ENCODE measurements around the gene TOM1L2.
A peak's percentile ranks its signal among the peaks of the same experiment; 100 is the strongest.

Gene TOM1L2

DNA sequence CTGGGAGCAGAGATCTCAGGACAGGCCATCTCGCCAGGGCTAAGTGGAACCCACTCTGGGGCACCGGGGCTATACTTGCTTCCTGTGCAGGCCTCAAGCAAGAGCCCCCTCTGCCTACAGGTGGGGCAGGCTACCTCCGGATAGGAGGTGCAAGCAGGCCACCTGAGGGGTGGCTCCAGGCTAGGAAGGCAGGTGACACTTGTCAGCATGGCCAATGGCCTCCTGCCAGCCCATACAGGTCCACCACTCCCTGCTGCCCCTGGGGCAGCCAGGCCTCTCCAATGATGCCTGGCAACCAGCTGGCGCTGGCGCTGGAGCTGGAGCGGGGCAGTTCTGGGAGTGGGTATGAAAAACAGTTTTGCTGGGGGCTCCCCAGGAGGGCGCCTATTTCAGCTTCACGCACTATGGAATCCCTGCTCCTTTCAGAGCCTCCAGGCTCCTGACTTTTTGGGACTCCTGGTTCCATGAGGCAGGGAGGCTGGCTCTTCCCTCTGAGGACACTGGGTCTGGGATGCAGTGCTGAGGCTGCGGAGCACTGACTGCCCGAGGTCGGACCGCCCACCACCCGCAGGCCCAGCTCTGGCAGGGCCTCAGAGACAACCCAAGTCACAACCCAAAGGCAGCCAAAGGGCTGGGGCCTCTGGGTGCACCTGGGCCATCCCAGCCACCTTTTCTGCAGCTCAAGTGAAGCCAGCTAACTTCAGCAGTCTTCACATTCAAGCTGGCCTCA, 127.0 kb downstream of the TOM1L2 start:
- no peak for DNase-seq

GRCh38 chr17:17844500-17844899, 127.7 kb downstream of the TOM1L2 start:
- DNase-seq = no peak

- DNase-seq = no peak
These were observed 128.1 kb downstream of the TOM1L2 start for GRCh38 chr17:17844079-17844478.

- no peak for DNase-seq
These were observed 129.1 kb downstream of the TOM1L2 start for GRCh38 chr17:17843096-17843495.

GRCh38 chr17:17842111-17842876, 129.9 kb downstream of the TOM1L2 start:
- no peak for DNase-seq

GRCh38 chr17:17841601-17842025, 130.6 kb downstream of the TOM1L2 start:
- no peak for DNase-seq

GRCh38 chr17:17840751-17841591, 131.2 kb downstream of the TOM1L2 start:
- DNase-seq = no peak

DNA sequence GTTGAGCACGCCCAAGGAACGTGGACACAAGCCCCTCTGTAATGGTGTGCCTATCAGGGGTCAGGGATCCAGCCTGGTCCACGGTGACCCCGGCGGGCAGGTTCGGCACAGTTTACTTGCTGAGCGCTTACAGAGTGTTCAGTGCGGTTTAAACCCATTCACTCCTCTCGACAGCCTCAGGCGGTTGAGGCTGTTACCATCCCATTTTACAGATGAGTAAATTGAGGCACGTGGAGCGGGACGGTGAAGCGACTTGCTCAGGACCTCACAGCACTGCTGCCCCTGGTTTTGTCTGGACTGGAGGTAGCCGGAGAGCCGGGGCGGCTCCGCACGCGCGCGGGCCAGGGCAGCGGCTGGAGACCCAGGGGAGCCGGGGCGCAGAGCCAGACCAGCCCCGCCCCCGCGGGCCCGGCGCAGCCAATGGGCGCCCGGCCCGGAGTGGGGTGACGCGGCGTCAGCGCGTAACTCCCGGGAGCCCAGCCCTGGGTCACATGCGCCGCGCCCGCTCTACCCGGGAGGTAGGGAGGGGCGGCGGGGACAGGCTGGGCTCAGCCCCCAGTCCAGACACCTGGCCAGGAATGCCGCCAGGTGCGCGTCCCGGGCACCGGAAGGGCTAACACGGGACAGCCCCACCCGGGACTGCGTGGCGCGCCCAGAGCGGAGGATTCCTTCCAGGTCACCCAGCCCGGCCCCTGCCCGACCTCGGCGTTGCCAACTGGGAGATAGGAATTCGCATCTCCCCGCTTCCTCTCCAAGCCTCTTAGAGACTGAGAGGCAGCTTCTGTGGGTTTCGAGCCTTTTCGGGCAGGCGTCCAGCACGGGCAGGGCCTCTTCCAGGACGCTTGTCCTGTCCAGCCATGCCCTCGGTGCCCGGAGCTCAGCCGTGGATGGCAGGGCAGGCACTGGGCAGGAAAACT, 132.2 kb downstream of the TOM1L2 start:
- DNase-seq = peak; percentile 91

- DNase-seq = no peak
These were observed 133.9 kb downstream of the TOM1L2 start for GRCh38 chr17:17837966-17838962.

DNA sequence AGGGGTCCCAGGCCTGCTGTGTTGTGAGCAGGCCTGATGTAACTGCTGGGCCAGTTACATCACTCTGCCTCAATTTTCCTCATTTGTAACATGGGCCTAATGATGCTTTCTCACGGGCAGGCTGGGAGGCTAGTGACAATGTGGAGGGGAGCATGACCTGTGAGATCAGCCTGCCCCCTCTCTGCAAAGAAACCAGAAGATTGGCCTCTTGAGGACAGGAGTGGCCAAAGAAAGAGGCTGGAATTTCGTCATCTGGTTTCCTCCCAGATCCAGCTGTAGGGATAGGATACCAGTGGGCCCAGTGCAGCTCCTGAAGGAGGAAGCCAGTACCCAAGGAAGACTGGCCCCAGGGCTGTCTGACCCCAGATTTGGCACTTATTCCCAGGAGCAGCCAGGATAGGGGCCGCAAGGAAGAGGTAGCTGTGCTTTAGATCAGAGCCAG, 134.8 kb downstream of the TOM1L2 start:
- no peak for DNase-seq

- peak; percentile 88 for DNase-seq
These were observed 135.3 kb downstream of the TOM1L2 start, which contains the start of gene SREBF1 for GRCh38 chr17:17836818-17837379. SREBF1 (minus strand) TSS chr17:17836986; CDS start chr17:17836817, 169 bp downstream.

- peak; percentile 99 for DNase-seq
These were observed 135.9 kb downstream of the TOM1L2 start for GRCh38 chr17:17836250-17836817.

DNA sequence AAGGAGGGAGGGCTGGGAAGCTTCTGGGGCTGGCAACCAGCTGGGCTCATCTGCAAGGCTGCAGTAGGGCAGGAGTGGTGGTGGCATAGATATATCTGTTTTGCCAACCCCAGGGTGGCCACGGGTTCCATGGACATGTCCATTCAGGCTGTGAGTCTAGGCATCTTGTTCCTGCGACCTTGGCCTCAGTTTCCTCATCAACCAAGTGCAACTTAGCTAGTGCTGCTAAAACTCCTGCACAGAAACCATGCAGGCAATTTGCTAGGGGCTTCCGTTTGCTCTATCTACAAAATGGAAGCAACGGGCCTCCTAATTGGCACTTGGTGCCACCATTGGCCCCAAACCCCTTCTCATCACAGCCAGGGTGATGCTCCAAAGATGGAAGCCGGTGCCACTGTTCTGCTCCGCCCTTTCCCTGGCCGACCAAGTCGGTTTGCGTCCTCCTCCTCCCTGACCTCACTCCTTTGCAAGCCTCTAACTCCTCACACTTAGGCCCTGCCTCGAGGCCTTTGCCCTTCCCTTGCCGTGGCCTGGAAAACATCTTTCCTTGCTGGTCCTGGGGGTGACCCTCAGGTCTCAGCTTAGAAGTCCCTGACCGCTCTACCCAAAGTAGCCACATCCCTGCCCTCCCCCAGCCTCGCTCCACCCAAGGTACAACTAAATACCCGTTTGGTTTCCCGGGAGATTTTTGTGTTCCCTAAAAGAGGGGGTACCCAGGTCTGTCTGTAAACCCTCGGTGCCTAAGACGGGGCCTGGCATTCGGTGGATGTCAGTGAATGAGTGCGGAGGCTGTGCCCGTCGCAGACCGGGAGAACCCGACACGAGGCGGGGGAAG, 136.6 kb downstream of the TOM1L2 start:
- DNase-seq = peak; percentile 74

DNA sequence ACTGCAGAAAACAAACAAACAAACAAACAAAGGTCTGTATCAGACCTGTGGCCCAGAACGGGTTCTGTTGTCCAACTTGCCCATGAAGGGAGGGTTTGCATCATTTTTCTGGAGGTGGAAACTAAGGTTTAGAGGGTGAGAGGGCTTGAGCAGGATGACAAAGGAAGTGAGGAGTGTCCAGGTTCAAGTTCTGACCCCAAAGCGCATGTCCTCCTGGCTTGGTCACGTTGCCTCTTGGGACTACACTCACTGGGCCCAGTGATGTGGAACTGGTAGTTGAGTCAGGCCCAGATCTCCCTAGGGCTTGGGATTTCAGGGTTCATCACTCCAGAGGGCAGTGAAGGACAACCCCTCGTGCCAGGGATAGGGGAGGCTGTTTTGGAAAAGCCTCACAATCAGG, 137.2 kb downstream of the TOM1L2 start:
- no peak for DNase-seq

DNA sequence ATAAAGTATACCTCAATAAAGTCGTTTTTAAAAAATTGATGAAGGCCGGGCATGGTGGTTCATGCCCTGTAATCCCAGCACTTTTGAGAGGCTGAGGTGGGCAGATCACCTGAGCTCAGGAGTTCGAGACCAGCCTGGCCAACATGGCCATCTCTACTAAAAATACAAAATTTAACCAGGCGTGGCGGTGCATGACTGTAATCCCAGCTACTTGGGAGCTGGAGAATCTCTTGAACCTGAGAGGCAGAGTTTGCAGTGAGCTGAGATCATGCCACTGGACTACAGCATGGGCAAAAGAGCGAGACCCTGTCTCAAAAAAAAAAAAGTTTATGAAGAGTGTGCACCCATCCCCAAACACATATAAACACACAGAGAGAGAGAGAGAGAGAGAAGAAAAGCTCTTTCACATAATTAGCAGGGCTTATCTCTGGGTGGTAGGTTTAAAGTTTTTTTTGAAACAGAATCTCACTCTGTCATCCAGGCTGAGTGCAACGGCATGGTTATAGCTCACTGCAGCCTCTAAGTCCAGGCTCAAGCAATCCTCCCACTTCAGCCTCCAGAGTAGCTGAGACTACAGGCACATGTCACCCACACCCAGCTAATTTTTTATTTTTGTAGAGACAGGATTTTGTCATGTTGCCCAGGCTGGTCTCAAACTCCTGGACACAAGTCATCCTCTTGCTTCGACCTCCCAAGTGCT, 138.4 kb downstream of the TOM1L2 start:
- DNase-seq = no peak

- DNase-seq = no peak
These were observed 140.2 kb downstream of the TOM1L2 start for GRCh38 chr17:17832032-17832363.

- DNase-seq = no peak
These were observed 140.8 kb downstream of the TOM1L2 start for GRCh38 chr17:17831208-17832031.
